ENCODE measurements around the gene RNF144B. TPM values are rescaled to one million over a fixed set of nuclear protein-coding genes. Genes with fewer than 3 reads are reported as not detected.

RNF144B gene
- total and polyA plus RNA-seq, 2 donors (not counting 1 experiment from before 2014, with no cell fraction given): 3.0 to 17.0 TPM

DNA sequence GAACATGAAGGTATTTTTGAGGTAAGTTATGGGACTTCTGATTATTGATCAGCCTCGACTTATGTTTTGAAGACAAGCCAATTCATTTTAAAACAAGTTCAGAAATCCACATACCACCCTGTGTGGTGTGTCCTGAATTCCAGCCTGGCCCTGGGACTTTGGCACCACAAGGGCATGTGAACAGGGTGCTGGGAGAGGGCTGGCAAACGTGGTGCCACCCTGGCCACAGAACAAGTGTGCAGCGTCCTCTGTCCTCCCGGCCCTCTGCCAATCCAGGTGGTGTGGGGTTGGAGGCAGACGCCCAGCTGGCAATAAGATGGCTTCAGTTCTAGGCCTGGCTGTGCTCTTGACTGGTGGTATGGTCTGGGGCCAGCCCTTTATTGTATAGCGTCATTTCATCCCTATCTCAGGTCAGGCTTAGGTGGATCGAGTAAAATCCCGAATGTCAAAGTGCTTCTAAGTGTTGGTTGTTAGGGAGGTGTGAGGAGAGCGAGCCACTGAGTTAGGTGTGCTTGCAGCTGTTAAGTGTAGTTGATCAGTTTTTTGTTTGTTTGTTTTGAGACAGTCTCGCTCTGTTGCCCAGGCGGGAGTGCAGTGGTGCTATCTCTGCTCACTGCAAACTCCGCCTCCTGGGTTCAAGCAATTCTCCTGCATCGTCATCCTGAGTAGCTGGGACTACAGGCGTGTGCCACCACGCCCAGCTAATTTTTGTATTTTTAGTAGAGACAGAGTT, 84.2 kb downstream of the RNF144B start:
- Histone ChIP-seq H3K4me3 (ENCODE audit: control extremely low read depth in 1 of 5, extremely low read depth in 1 of 5, insufficient read depth in 1 of 5, low read depth in 2 of 5, low read length in 4 of 5) (no peak overlapping the region), H2AFZ (ENCODE audit: insufficient read depth, low read depth, low read length, poor library complexity, severe bottlenecking) (no peak overlapping the region), H3K36me3 (replicated peaks in 1 of 2; ENCODE audit: control extremely low read depth in 1 of 2, control insufficient read depth in 1 of 2, extremely low read depth in 1 of 2, insufficient read depth in 2 of 2, low read length in 1 of 2) (peaks cover 7 to 10% of the 10 kb centered on the region in 2 experiments), H3K9me3 (ENCODE audit: control extremely low read depth in 1 of 3, control insufficient read depth in 2 of 3, insufficient read depth in 1 of 3, low read length in 2 of 3) (peaks cover 0 to 4% (median 0%) of the 10 kb centered on the region in 3 donors), H3K4me1 (ENCODE audit: control insufficient read depth in 2 of 2, insufficient read depth in 2 of 2, low read length in 2 of 2) (peaks cover 5 to 11% of the 10 kb centered on the region in 2 donors), H3K27ac (ENCODE audit: low read length in 2 of 2) (no peak overlapping the region), H3K9ac (ENCODE audit: low read length) (no peak overlapping the region), H3K4me2 (replicated peaks; ENCODE audit: low read depth, low read length, poor library complexity, severe bottlenecking) (no peak overlapping the region), H3K27me3 (replicated peaks in 1 of 4; ENCODE audit: control extremely low read depth in 1 of 4, control insufficient read depth in 3 of 4, insufficient read depth in 4 of 4, low read length in 3 of 4) (no peaks in the 10 kb centered on the region), H4K20me1 (ENCODE audit: control insufficient read depth, insufficient read depth, low read length, poor library complexity, severe bottlenecking) (no peaks in the 10 kb centered on the region), H3K79me2 (ENCODE audit: control insufficient read depth, insufficient read depth, low read length) (no peaks in the 10 kb centered on the region)
- 87% methylated on average over 13 of the region's 15 CpGs for WGBS (ENCODE audit: insufficient coverage)
- Mint-ChIP-seq H3K4me3 (no peak overlapping the region), H3K27ac (no peak overlapping the region), H3K9me3 (ENCODE audit: insufficient read depth) (no peaks in the 10 kb centered on the region), H3K4me1 (peaks cover 11% of the 10 kb centered on the region), H3K27me3 (no peaks in the 10 kb centered on the region)
- intact Hi-C loops (cut with micrococcal nuclease): loop anchor here (10.0 kb wide), 1 partner anchor 67 kb away; no protein-coding TSS in a partner anchor
- ChIA-PET POLR2A (no interaction called here), CTCF (no interaction called here)
- DNase-seq: no peak
- ATAC-seq (ENCODE audit: low read depth): no peak
- TF ChIP-seq EZH2 (IDR thresholded peaks at IDR 0.05; ENCODE audit: borderline replicate concordance, insufficient read depth, low read depth, low read length, poor library complexity, severe bottlenecking): no peak
- TF ChIP-seq, protein P1, sequence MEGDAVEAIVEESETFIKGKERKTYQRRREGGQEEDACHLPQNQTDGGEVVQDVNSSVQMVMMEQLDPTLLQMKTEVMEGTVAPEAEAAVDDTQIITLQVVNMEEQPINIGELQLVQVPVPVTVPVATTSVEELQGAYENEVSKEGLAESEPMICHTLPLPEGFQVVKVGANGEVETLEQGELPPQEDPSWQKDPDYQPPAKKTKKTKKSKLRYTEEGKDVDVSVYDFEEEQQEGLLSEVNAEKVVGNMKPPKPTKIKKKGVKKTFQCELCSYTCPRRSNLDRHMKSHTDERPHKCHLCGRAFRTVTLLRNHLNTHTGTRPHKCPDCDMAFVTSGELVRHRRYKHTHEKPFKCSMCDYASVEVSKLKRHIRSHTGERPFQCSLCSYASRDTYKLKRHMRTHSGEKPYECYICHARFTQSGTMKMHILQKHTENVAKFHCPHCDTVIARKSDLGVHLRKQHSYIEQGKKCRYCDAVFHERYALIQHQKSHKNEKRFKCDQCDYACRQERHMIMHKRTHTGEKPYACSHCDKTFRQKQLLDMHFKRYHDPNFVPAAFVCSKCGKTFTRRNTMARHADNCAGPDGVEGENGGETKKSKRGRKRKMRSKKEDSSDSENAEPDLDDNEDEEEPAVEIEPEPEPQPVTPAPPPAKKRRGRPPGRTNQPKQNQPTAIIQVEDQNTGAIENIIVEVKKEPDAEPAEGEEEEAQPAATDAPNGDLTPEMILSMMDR (IDR thresholded peaks at IDR 0.05): no peak

- Histone ChIP-seq H2AFZ (ENCODE audit: insufficient read depth, low read depth, low read length, poor library complexity, severe bottlenecking) (no peak overlapping the region), H3K4me2 (replicated peaks; ENCODE audit: low read depth, low read length, poor library complexity, severe bottlenecking) (no peak overlapping the region), H3K9me3 (ENCODE audit: control extremely low read depth in 1 of 3, control insufficient read depth in 2 of 3, insufficient read depth in 1 of 3, low read length in 2 of 3) (peaks cover 0 to 4% (median 0%) of the 10 kb centered on the region in 3 donors), H3K79me2 (ENCODE audit: control insufficient read depth, insufficient read depth, low read length) (no peaks in the 10 kb centered on the region), H3K27me3 (replicated peaks in 1 of 4; ENCODE audit: control extremely low read depth in 1 of 4, control insufficient read depth in 3 of 4, insufficient read depth in 4 of 4, low read length in 3 of 4) (no peaks in the 10 kb centered on the region), H3K36me3 (replicated peaks in 1 of 2; ENCODE audit: control extremely low read depth in 1 of 2, control insufficient read depth in 1 of 2, extremely low read depth in 1 of 2, insufficient read depth in 2 of 2, low read length in 1 of 2) (peaks cover 1 to 2% of the 10 kb centered on the region in 2 experiments), H3K4me3 (ENCODE audit: control extremely low read depth in 1 of 5, extremely low read depth in 1 of 5, insufficient read depth in 1 of 5, low read depth in 2 of 5, low read length in 4 of 5) (no peak overlapping the region), H3K27ac (ENCODE audit: low read length in 2 of 2) (no peak overlapping the region), H3K9ac (ENCODE audit: low read length) (no peak overlapping the region), H3K4me1 (ENCODE audit: control insufficient read depth in 2 of 2, insufficient read depth in 2 of 2, low read length in 2 of 2) (peaks cover 21 to 26% of the 10 kb centered on the region in 2 donors), H4K20me1 (ENCODE audit: control insufficient read depth, insufficient read depth, low read length, poor library complexity, severe bottlenecking) (no peaks in the 10 kb centered on the region)
- CTCF ChIA-PET: interaction anchor here (1.1 to 1.6 kb wide), 2 partner anchors 11 to 29 kb away, joined by 3 to 6 read pairs; no protein-coding TSS in a partner anchor
- intact Hi-C loops (cut with micrococcal nuclease): loop anchor here (10.0 kb wide), 1 partner anchor 68 kb away; no protein-coding TSS in a partner anchor
- DNase-seq: no peak
- WGBS (ENCODE audit: insufficient coverage): 20% methylated on average over 1 of the region's 2 CpGs
- H3K4me1 Mint-ChIP-seq: peaks cover 25% of the 10 kb centered on the region
- TF ChIP-seq EZH2 (IDR thresholded peaks at IDR 0.05; ENCODE audit: borderline replicate concordance, insufficient read depth, low read depth, low read length, poor library complexity, severe bottlenecking): no peak
- TF ChIP-seq, protein P1 (IDR thresholded peaks at IDR 0.05): no peak
- no peak overlapping the region for H3K4me3 Mint-ChIP-seq
- no peak for ATAC-seq (ENCODE audit: low read depth)
- H3K27ac Mint-ChIP-seq: no peak overlapping the region
- no peaks in the 10 kb centered on the region for H3K9me3 Mint-ChIP-seq (ENCODE audit: insufficient read depth)
- POLR2A ChIA-PET: no interaction called here
- no peaks in the 10 kb centered on the region for H3K27me3 Mint-ChIP-seq
Observed at GRCh38 chr6:18472941-18473340, 85.8 kb downstream of the RNF144B start.
